Mesenchymal stem cell (in vitro differentiated cells and primary cell): ENCODE data around the gene RSAD1.

Experiments
- DNase-seq: peaks from one replicate; pipeline ENCODE4 v3.0.0-alpha.2; 2013
- H2AFZ ChIP-seq: one replicate; pipeline ENCODE4 v1.6.1; 2013; ENCODE audit warnings: low read depth, mild to moderate bottlenecking, control low read depth, inconsistent platforms, low read length, moderate library complexity
- H2AK5ac ChIP-seq: 2 replicates; pipeline ENCODE4 v1.6.1; 2013; ENCODE audit warnings: low read length, moderate library complexity, mild to moderate bottlenecking, inconsistent platforms; ENCODE audit not compliant: severe bottlenecking
- H2BK120ac ChIP-seq: one replicate; pipeline ENCODE4 v1.6.1; 2013; ENCODE audit warnings: low read depth, mild to moderate bottlenecking, inconsistent platforms, low read length, moderate library complexity
- H2BK12ac ChIP-seq, 2 experiments: one replicate each; pipeline ENCODE4 v1.6.1; 2013; ENCODE audit warnings: inconsistent platforms in 2 of 2, low read length in 2 of 2, mild to moderate bottlenecking in 2 of 2, moderate library complexity in 2 of 2, control low read depth in 1 of 2
- H2BK15ac ChIP-seq: one replicate; pipeline ENCODE4 v1.6.1; 2013; ENCODE audit warnings: mild to moderate bottlenecking, low read depth, inconsistent platforms; ENCODE audit not compliant: poor library complexity, severe bottlenecking
- H2BK5ac ChIP-seq: 2 replicates; pipeline ENCODE4 v1.6.1; 2013; ENCODE audit warnings: low read depth, mild to moderate bottlenecking, low read length, control low read depth, inconsistent platforms; ENCODE audit not compliant: poor library complexity, severe bottlenecking
- H3K14ac ChIP-seq, 2 experiments: one replicate each; pipeline ENCODE4 v1.6.1; 2013; ENCODE audit warnings: inconsistent platforms in 2 of 2, low read length in 2 of 2, control low read depth in 1 of 2, mild to moderate bottlenecking in 1 of 2, moderate library complexity in 1 of 2
- H3K18ac ChIP-seq, 2 experiments: one replicate each; pipeline ENCODE4 v1.6.1; 2013; ENCODE audit warnings: inconsistent platforms in 2 of 2, low read length in 2 of 2, control low read depth in 1 of 2, low read depth in 1 of 2, mild to moderate bottlenecking in 1 of 2
- H3K23ac ChIP-seq, 2 experiments: one replicate each; pipeline ENCODE4 v1.6.1; 2013; ENCODE audit warnings: inconsistent platforms in 2 of 2, low read length in 2 of 2, mild to moderate bottlenecking in 2 of 2, moderate library complexity in 2 of 2, control low read depth in 1 of 2
- H3K27ac ChIP-seq: 2 replicates; pipeline ENCODE4 v1.5.1; 2013; ENCODE audit warnings: mild to moderate bottlenecking, moderate library complexity, low read length, control low read depth, inconsistent platforms; ENCODE audit not compliant: poor library complexity, severe bottlenecking
- H3K27me3 ChIP-seq, 2 experiments: 2 replicates each; pipeline versions ENCODE4 v1.6.1 to v1.7.0; 2013; ENCODE audit warnings: low read length in 2 of 2, mild to moderate bottlenecking in 2 of 2, moderate library complexity in 2 of 2, control low read depth in 1 of 2, inconsistent platforms in 1 of 2; ENCODE audit not compliant: control insufficient read depth in 1 of 2, insufficient read depth in 1 of 2
- H3K36me3 ChIP-seq, 2 experiments: 2 replicates each; pipeline versions ENCODE4 v1.6.1 to v1.7.0; 2013; ENCODE audit warnings: low read length in 2 of 2, control low read depth in 1 of 2, inconsistent platforms in 1 of 2, low read depth in 1 of 2, mild to moderate bottlenecking in 1 of 2; ENCODE audit not compliant: insufficient read depth in 2 of 2, control insufficient read depth in 1 of 2
- H3K4ac ChIP-seq, 2 experiments: one replicate each; pipeline ENCODE4 v1.6.1; 2013; ENCODE audit warnings: inconsistent platforms in 2 of 2, low read length in 2 of 2, mild to moderate bottlenecking in 2 of 2, moderate library complexity in 2 of 2, control low read depth in 1 of 2, low read depth in 1 of 2
- H3K4me1 ChIP-seq: 2 replicates; pipeline ENCODE4 v1.6.1; 2013; ENCODE audit warnings: low read depth, low read length, control low read depth; ENCODE audit not compliant: control insufficient read depth, insufficient read depth
- H3K4me2 ChIP-seq: 2 replicates; pipeline ENCODE4 v1.6.1; 2013; ENCODE audit warnings: low read length, mild to moderate bottlenecking, inconsistent platforms; ENCODE audit not compliant: poor library complexity, severe bottlenecking
- H3K4me3 ChIP-seq, 2 experiments: 2 replicates each; pipeline versions ENCODE4 v1.5.1 to v1.7.0; 2013; ENCODE audit warnings: low read length in 2 of 2, mild to moderate bottlenecking in 2 of 2, control low read depth in 1 of 2, low read depth in 1 of 2; ENCODE audit not compliant: insufficient read depth in 1 of 2
- H3K79me1 ChIP-seq: replicated peaks from 2 replicates; pipeline ENCODE4 v1.6.1; 2013; ENCODE audit warnings: mild to moderate bottlenecking, control low read depth, low read length, inconsistent platforms; ENCODE audit not compliant: poor library complexity, severe bottlenecking
- H3K9ac ChIP-seq: 2 replicates; pipeline ENCODE4 v1.7.0; 2013; ENCODE audit warnings: mild to moderate bottlenecking, low read length, moderate library complexity
- H3K9me3 ChIP-seq: 2 replicates; pipeline ENCODE4 v1.7.0; 2013; ENCODE audit warnings: mild to moderate bottlenecking, low read length; ENCODE audit not compliant: control insufficient read depth
- H4K8ac ChIP-seq: one replicate; pipeline ENCODE4 v1.6.1; 2013; ENCODE audit warnings: inconsistent platforms, mild to moderate bottlenecking, low read length, moderate library complexity
- H4K91ac ChIP-seq: one replicate; pipeline ENCODE4 v1.6.1; 2013; ENCODE audit warnings: mild to moderate bottlenecking, low read length, inconsistent platforms
- WGBS: methylation state at CpG from one replicate; pipeline ENCODE4 v1.1.7; 2013; ENCODE audit warnings: mixed read lengths; 5-methylcytosine and 5-hydroxymethylcytosine counted together

Gene RSAD1

GRCh38 chr17:50465635-50466034 lies 13.0 kb upstream of the RSAD1 start:
- H3K4me2 ChIP-seq = no peak overlapping the region
- H3K18ac ChIP-seq = no peak overlapping the region
- H3K4me1 ChIP-seq = peaks cover 15% of the 10 kb centered on the region
- no peak overlapping the region for H4K8ac ChIP-seq
- H3K9ac ChIP-seq = no peak overlapping the region
- H4K91ac ChIP-seq = no peak overlapping the region
- H3K4me3 ChIP-seq = no peak overlapping the region
- 92% methylated on average over 7 of the region's 9 CpGs for WGBS
- H2BK120ac ChIP-seq = no peak overlapping the region
- no peak overlapping the region for H2BK5ac ChIP-seq
- no peak overlapping the region for H3K4ac ChIP-seq
- H3K36me3 ChIP-seq = peaks cover 0 to 50% of the 10 kb centered on the region in 2 experiments
- H2BK12ac ChIP-seq = no peak overlapping the region
- no peak overlapping the region for H2AK5ac ChIP-seq
- no peak overlapping the region for H3K14ac ChIP-seq
- H2AFZ ChIP-seq = no peak overlapping the region
- H3K27ac ChIP-seq = no peak overlapping the region
- H3K9me3 ChIP-seq = no peaks in the 10 kb centered on the region
- peaks cover 19 to 41% of the 10 kb centered on the region in 2 experiments for H3K27me3 ChIP-seq
- H3K79me1 ChIP-seq = no peaks in the 10 kb centered on the region
- H3K23ac ChIP-seq = no peak overlapping the region
- no peak overlapping the region for H2BK15ac ChIP-seq
- no peak for DNase-seq

GRCh38 chr17:50466371-50467113 lies 12.1 kb upstream of the RSAD1 start:
- Histone ChIP-seq H3K27me3 (peaks cover 19 to 44% of the 10 kb centered on the region in 2 experiments), H2BK5ac (no peak overlapping the region), H3K14ac (no peak overlapping the region), H3K4me2 (no peak overlapping the region), H4K8ac (no peak overlapping the region), H2BK15ac (no peak overlapping the region), H2BK12ac (no peak overlapping the region), H3K36me3 (peaks cover 0 to 51% of the 10 kb centered on the region in 2 experiments), H2BK120ac (no peak overlapping the region), H2AFZ (no peak overlapping the region), H3K23ac (no peak overlapping the region), H3K79me1 (no peaks in the 10 kb centered on the region), H4K91ac (peak overlapping the region; percentile 7), H3K27ac (no peak overlapping the region), H3K4ac (no peak overlapping the region), H3K9me3 (no peaks in the 10 kb centered on the region), H3K4me1 (peaks cover 15% of the 10 kb centered on the region), H3K4me3 (no peak overlapping the region), H3K18ac (no peak overlapping the region), H3K9ac (no peak overlapping the region), H2AK5ac (no peak overlapping the region)
- WGBS = 88% methylated on average over 8 of the region's 9 CpGs
- no peak for DNase-seq

GRCh38 chr17:50467114-50467854 lies 11.4 kb upstream of the RSAD1 start:
- Histone ChIP-seq H3K18ac (no peak overlapping the region), H3K9ac (no peak overlapping the region), H3K27ac (no peak overlapping the region), H3K36me3 (peaks cover 3 to 51% of the 10 kb centered on the region in 2 experiments), H2AFZ (no peak overlapping the region), H2BK120ac (no peak overlapping the region), H2BK15ac (no peak overlapping the region), H3K79me1 (no peaks in the 10 kb centered on the region), H4K91ac (no peak overlapping the region), H2AK5ac (no peak overlapping the region), H3K27me3 (peaks cover 19 to 44% of the 10 kb centered on the region in 2 experiments), H3K23ac (no peak overlapping the region), H3K4me3 (no peak overlapping the region), H3K4me2 (no peak overlapping the region), H3K4ac (no peak overlapping the region), H3K14ac (no peak overlapping the region), H2BK12ac (no peak overlapping the region), H4K8ac (no peak overlapping the region), H2BK5ac (no peak overlapping the region), H3K4me1 (peaks cover 15% of the 10 kb centered on the region), H3K9me3 (no peaks in the 10 kb centered on the region)
- DNase-seq = no peak
- WGBS = 79% methylated on average over 6 of the region's 7 CpGs

- H2AFZ ChIP-seq = no peak overlapping the region
- H3K4me3 ChIP-seq = no peak overlapping the region
- H2BK120ac ChIP-seq = no peak overlapping the region
- no peak overlapping the region for H2BK5ac ChIP-seq
- H3K9ac ChIP-seq = no peak overlapping the region
- H2AK5ac ChIP-seq = no peak overlapping the region
- peaks cover 3 to 47% of the 10 kb centered on the region in 2 experiments for H3K36me3 ChIP-seq
- no peak overlapping the region for H3K4me2 ChIP-seq
- H3K79me1 ChIP-seq = no peaks in the 10 kb centered on the region
- 93% methylated on average over 13 of the region's 13 CpGs for WGBS
- DNase-seq = no peak
- no peaks in the 10 kb centered on the region for H3K9me3 ChIP-seq
- H3K14ac ChIP-seq = no peak overlapping the region
- peaks cover 17% of the 10 kb centered on the region for H3K4me1 ChIP-seq
- H4K91ac ChIP-seq = no peak overlapping the region
- no peak overlapping the region for H3K23ac ChIP-seq
- H3K27ac ChIP-seq = no peak overlapping the region
- no peak overlapping the region for H3K18ac ChIP-seq
- no peak overlapping the region for H2BK12ac ChIP-seq
- H4K8ac ChIP-seq = no peak overlapping the region
- H2BK15ac ChIP-seq = peak overlapping the region; percentile 33
- no peak overlapping the region for H3K4ac ChIP-seq
- peaks cover 19 to 44% of the 10 kb centered on the region in 2 experiments for H3K27me3 ChIP-seq
Observed at GRCh38 chr17:50467855-50468303, 10.8 kb upstream of the RSAD1 start.
